HG03039 (cell line): Measurements from ENCODE around the gene EIF5A2.
"Not testable (repeated sequence)": the region's sequence is repeated elsewhere in the genome, so short reads cannot be mapped to it uniquely, and the experiment has no call there.

Experiments
- ATAC-seq: cut with Tn5 transposase; IDR thresholded peaks from one replicate; pipeline ENCODE4 v1.9.1; 2021; ENCODE audit warnings: mild to moderate bottlenecking, moderate library complexity; ENCODE audit not compliant: unreplicated experiment

The EIF5A2 gene

GRCh38 chr3:170908235-170909116 is at the start of gene EIF5A2:
TSS of gene EIF5A2 (minus strand) at chr3:170908637. CDS start at chr3:170907806, 831 bp downstream.
- ATAC-seq, result peak; percentile 90

GRCh38 chr3:170956647-170957046 is 48.2 kb upstream of the EIF5A2 start:
- ATAC-seq, result no peak

DNA sequence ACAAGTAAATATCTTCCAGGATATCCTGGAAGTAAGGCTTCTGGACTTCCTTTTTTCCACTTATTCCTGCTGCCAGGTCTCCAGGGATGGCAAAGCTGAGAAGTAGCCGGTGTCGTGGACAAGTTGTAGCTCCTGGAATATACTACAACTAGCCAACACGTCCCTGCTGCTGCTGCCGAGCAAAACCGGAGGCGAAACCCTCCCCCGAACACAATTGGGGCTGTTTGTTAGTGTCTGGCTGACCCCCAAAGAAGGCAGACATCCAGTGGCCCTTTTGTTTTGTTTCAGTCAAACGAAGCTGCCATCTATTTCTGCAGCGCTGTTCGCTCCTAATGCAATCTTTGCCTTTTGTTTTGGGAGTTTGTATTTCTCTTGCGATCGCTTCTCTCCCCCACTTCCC is 45.3 kb upstream of the EIF5A2 start:
- no peak for ATAC-seq

GRCh38 chr3:170953229-170953628 is 44.8 kb upstream of the EIF5A2 start:
- no peak for ATAC-seq

DNA sequence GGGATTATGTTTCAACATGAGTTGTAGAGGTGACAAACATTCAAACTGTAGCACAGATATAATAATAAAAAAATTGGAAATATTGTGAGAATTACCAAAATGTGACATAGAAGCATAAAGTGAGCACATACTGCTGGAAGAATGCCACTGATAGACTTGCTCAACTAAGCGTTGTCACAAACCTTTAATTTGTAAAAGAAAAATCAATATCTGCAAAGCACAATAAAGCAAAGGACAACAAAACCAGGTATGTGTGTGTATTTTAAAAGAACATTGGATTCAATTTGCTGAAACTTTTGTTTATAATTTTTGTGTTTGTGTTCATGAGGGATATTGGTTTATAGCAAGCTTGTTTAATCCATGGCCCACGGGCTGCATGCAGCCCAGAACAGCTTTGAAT is 40.8 kb upstream of the EIF5A2 start:
- ATAC-seq, result no peak

DNA sequence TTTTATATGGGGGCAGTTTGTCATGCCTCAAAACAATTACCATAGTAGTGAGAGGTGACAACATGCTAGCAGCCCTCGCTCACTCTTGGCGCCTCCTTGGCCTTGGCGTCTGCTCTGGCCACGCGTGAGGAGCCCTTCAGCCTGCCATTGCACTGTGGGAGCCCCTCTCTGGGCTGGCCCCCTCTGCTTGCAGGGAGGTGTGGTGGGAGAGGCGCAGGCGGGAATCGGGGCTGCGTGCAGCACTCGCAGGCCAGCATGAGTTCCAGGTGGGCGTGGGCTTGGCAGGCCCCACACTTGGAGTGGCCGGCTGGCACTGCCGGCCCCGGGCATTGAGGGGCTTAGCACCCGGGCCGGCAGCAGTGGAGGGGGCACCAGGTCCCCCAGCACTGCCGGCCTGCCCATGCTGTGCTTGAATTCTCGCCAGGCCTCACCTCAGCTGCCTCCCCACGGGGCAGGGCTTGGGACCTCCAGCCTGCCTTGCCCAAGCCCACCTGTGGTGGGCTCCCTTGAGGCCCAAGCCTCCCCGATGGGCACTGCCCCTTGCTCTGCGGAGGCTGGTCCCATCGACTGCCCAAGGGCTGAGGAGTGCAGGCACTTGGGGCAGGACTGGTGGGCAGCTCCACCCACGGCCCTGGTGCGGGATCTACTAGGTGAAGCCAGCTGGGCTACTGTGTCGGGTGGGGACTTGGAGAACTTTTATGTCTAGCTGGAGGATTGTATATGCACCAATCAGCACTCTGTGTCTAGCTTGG is 38.8 kb upstream of the EIF5A2 start:
- ATAC-seq, result no peak

- ATAC-seq, result no peak
Observed at GRCh38 chr3:170942011-170942410, 33.6 kb upstream of the EIF5A2 start.

DNA sequence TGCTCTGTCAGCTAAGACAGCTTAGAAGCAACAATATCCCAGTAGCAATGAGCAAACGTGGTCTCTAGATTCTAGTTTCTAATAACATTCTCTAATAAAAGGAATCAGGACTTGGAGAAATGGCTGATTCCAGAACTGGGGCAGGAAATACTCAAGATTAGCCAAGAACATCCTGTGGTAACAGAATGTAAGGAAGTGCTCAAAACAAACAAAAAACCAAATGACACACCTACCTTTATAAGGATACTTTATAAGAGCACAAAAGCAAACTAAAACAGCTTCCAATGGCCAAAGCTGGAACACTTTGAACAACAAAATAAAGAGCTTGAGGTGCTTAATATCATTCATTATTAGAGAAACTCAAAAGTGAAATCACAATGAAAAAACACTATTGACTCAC is 33.1 kb upstream of the EIF5A2 start:
- ATAC-seq, result no peak

DNA sequence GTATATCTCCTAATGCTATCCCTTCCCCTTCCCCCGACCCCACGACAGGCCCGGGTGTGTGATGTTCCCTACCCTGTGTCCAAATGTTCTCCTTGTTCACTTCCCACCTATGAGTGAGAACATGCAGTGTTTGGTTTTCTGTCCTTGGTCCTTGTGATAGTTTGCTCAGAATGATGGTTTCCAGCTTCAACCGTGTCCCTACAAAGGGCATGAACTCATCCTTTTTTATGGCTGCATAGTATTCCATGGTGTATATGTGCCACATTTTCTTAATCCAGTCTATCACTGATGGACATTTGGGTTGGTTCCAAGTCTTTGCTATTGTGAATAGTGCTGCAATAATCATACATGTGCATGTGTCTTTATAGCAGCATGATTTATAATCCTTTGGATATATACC is 24.6 kb upstream of the EIF5A2 start:
- not testable (repeated sequence) for ATAC-seq

GRCh38 chr3:170923553-170923952 is 15.1 kb upstream of the EIF5A2 start:
- not testable (repeated sequence) for ATAC-seq

- ATAC-seq, result no peak
Observed at GRCh38 chr3:170918715-170919114, 10.3 kb upstream of the EIF5A2 start.

- ATAC-seq, result no peak
Observed at GRCh38 chr3:170914690-170915089, 6.3 kb upstream of the EIF5A2 start.

DNA sequence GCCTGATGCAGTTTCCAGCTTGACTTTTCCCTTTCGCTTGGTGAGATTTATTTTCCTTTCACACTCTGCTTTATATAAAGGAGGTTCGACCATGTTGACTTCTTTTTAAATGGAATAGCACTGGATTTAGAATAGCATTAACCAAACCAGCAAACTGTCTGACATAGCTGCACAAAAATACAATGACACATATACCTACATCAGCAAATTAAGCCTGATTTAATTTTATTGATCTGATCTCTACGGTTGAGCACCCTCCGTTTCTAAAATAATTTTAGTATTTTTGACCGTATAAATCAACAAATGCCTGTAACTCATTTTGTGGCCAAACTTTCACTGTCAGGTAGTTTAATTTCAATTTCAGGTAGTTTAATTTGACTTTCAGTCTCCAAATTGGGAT is 5.8 kb upstream of the EIF5A2 start:
- ATAC-seq, result no peak

DNA sequence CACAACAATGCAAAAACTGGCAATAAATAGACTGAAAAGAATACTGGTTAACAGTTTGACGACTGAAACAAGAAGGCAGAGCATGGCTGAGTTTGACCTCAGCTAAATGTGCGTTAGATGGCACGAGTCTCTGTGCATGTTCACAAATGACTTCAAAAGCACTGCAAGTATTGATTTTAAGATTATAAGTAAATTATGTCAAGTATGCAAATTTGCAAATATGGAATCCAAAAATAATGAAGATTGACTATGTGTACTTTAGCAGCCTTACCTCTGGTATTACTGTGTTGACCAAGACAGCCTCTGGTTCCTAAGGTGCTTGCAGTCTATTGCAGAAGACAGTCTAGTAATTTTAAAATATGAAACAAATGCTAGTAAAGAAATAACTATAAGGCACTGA is 2.6 kb upstream of the EIF5A2 start:
- no peak for ATAC-seq

- no peak for ATAC-seq
Observed at GRCh38 chr3:170910542-170910941, 2.1 kb upstream of the EIF5A2 start.

DNA sequence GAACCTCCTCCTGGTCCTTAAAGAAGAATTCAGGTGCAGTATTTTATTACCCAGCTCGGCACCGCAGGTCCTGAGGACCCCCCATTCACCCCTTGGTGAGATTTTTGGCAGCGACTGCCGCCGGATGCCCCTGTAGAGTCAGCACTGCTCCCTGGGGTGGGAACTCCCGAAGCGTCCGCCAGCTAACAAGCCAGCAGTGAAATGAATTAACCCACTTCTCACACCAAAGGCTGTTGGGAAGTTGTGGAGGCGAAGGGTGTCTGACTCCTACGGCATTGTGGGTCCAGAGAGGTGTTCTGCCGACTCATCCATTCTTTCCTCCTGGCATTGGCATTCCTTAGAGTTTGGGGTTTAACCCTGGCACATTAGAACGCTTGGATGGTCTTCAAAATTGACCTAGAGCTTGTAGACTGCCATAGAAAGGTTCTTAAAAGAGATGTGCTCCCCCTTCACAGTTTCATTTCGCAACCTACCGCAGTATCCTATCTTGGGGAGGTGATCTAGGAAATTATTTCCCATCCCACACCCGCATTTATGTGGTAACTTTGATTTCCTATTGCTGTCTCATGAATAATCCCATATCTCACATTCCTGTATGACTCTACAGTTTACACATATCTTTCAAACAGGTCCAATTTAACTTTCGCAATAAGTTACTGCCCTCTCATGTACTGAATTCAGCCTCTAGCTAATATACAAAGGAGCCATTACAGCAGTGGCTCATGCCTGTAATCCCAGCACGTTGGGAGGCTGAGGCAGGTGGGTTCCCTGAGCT is 879 bp upstream of the EIF5A2 start:
- ATAC-seq, result no peak

- ATAC-seq, result no peak
Observed at GRCh38 chr3:170907637-170908234, 701 bp downstream of the EIF5A2 start.

- ATAC-seq, result no peak
Observed at GRCh38 chr3:170905862-170906261, 2.6 kb downstream of the EIF5A2 start.

DNA sequence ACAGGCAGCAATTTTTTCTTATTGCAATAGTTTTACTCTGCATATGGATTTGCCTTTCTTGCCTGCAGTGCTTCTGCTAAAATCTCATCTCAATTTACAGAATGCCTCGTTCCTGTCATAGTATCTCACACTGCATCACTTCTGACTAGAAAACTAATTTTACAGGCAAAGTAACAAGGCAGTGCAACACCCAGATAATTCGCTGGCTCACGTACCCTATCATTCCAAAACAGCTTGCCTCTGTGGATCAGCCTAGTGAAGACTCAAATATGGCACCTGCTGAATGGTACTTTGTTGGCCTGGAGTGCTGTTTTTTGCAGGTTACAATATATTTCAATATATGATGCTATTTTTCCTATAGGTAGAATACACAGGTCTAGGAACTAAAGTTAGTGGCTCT is 5.3 kb downstream of the EIF5A2 start:
- ATAC-seq, result no peak

DNA sequence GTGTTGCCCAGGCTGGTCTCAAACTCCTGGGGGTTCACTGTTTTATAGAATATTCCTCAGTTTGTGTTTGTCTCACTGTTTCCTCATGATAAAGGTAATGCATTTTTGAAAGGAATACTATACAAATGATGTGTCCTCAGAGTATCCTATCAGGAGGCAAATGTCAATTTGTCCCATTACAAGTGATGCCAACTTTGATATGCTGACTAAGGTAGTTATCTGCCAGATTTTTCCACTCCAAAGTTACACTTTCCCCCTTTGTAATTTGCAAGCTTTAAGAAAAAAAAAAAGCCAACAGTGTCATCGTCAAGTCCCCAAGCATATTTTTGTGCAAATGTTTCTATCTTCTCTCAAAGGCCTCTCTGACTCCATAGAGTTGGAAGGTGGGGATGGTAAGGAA is 9.0 kb downstream of the EIF5A2 start:
- no peak for ATAC-seq

DNA sequence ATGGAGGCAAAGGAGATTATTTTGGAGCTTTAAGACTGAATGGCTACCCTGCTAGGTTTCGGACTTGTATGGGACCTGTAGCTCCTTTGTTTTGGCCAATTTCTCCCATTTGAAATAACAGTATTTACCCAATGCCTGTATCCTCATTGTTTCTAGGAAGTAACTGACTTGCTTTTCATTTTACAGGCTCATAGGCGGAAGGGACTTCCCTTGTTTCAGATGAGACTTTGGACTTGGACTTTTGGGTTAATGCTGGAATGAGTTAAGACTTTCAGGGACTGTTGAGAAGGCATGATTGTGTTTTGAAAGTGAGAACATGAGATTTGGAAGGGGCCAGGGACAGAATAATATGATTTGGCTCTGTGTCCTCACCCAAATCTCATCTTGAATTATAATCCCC is 10.5 kb downstream of the EIF5A2 start:
- no peak for ATAC-seq
